UCSD-AML1 (cell line): ENCODE results near the gene ASCL2.
"Not testable (repeated sequence)": the region's sequence is repeated elsewhere in the genome, so short reads cannot be mapped to it uniquely, and the experiment has no call there.

Experiments used
- DNase-seq: peaks from one replicate; lab custom pipeline; 2025; ENCODE audit not compliant: unreplicated experiment; lab: John Stamatoyannopoulos, UW

ASCL2 gene

GRCh38 chr11:2237457-2238238 is 32.7 kb downstream of the ASCL2 start:
- DNase-seq, result no peak

GRCh38 chr11:2236381-2237134 is 33.8 kb downstream of the ASCL2 start:
- not testable (repeated sequence) for DNase-seq

- no peak for DNase-seq
These were observed 34.6 kb downstream of the ASCL2 start for GRCh38 chr11:2235588-2236326.

- no peak for DNase-seq
These were observed 35.4 kb downstream of the ASCL2 start for GRCh38 chr11:2234963-2235362.

- DNase-seq, result no peak
These were observed 36.5 kb downstream of the ASCL2 start for GRCh38 chr11:2233693-2234455.

GRCh38 chr11:2229713-2230297 is 40.6 kb downstream of the ASCL2 start:
- no peak for DNase-seq

- DNase-seq, result no peak
These were observed 46.1 kb downstream of the ASCL2 start for GRCh38 chr11:2224254-2224653.

GRCh38 chr11:2223153-2223794 is 47.1 kb downstream of the ASCL2 start:
- no peak for DNase-seq

- DNase-seq, result no peak
These were observed 47.9 kb downstream of the ASCL2 start for GRCh38 chr11:2222451-2222850.

- DNase-seq, result no peak
These were observed 48.8 kb downstream of the ASCL2 start for GRCh38 chr11:2221591-2221990.

GRCh38 chr11:2221024-2221423 is 49.4 kb downstream of the ASCL2 start:
- DNase-seq, result no peak

- DNase-seq, result no peak
These were observed 50.1 kb downstream of the ASCL2 start for GRCh38 chr11:2220173-2220771.

GRCh38 chr11:2219318-2220017 is 50.9 kb downstream of the ASCL2 start:
- DNase-seq, result no peak
